ENCODE measurements around the gene ANXA2R.

Gene ANXA2R

GRCh38 chr5:43007911-43008362, 32.2 kb downstream of the ANXA2R start:
- Mint-ChIP-seq H3K4me3 (peak overlapping the region; percentile 80), H3K27me3 (ENCODE audit: low read depth) (no peaks in the 10 kb centered on the region), H3K9me3 (no peaks in the 10 kb centered on the region), H3K4me1 (ENCODE audit: low read depth) (peaks cover 34% of the 10 kb centered on the region), H3K36me3 (ENCODE audit: low read depth) (peaks cover 1% of the 10 kb centered on the region), H3K27ac (peak overlapping the region; percentile 99)
- peak; percentile 81 for DNase-seq (ENCODE audit: low spot score)

- H3K27me3 Mint-ChIP-seq (ENCODE audit: low read depth): no peaks in the 10 kb centered on the region
- peaks cover 34% of the 10 kb centered on the region for H3K4me1 Mint-ChIP-seq (ENCODE audit: low read depth)
- H3K27ac Mint-ChIP-seq: peak overlapping the region; percentile 99
- H3K9me3 Mint-ChIP-seq: no peaks in the 10 kb centered on the region
- no peaks in the 10 kb centered on the region for H3K36me3 Mint-ChIP-seq (ENCODE audit: low read depth)
- peak; percentile 81 for DNase-seq (ENCODE audit: low spot score)
- peak overlapping the region; percentile 80 for H3K4me3 Mint-ChIP-seq
Measured at GRCh38 chr5:43007246-43007910, 32.7 kb downstream of the ANXA2R start.

DNA sequence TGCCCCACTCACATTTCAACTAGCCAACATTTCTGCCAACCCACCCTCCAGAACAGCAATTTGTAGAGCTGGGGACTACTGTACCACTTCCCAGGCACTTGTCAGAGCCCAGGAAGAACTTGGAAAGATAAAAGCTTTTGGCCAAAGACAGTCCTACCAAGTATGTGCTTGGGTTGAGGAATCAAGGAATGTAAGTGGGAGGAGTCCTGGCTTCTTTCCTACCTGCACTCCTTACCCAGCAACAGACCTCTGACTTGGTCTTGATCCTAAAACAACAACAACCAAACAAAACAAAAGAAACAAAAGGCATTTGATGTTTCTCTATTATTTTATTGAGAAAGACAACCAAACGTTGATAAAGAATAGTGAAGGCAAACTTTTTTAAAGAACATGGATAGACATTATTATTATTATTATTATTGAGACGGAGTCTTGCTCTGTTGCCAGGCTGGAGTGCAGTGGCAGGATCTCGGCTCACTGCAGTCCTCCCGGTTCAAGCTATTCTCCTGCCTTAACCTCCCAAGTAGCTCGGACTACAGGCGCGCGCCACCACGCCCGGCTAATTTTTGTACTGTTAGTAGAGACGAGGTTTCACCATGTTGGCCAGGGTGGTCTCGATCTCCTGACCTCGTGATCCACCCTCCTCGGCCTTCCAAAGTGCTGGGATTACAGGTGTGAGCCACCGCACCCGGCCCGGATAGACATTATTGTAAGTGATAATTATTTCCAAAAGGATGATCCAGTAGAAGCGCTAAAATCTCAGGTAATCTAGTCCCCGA, 33.5 kb downstream of the ANXA2R start:
- Mint-ChIP-seq H3K36me3 (ENCODE audit: low read depth) (no peaks in the 10 kb centered on the region), H3K4me1 (ENCODE audit: low read depth) (peaks cover 36% of the 10 kb centered on the region), H3K27me3 (ENCODE audit: low read depth) (no peaks in the 10 kb centered on the region), H3K27ac (peak overlapping the region; percentile 99), H3K9me3 (no peaks in the 10 kb centered on the region), H3K4me3 (peak overlapping the region; percentile 80)
- DNase-seq (ENCODE audit: low spot score): no peak

DNA sequence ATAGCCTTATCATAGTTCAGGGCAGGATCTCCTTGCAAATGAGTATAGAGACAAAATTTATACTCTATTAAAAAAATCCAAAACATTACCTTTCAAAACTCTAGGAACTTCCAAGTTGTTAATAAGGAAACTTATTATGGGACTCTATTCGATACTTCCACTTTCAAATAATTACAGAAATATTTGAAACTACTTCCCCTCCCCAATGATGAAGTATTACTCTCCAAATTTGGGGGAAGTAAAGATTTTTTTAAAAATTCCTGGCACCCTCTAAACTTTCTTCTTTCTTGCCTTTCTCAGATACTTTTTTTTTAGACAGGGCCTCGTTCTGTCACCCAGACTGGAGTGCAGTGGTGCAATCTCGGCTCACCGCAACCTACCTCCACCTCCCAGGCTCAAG, 35.1 kb downstream of the ANXA2R start:
- Mint-ChIP-seq H3K27me3 (ENCODE audit: low read depth) (peaks cover 7% of the 10 kb centered on the region), H3K36me3 (ENCODE audit: low read depth) (peaks cover 3% of the 10 kb centered on the region), H3K4me3 (no peak overlapping the region), H3K9me3 (no peaks in the 10 kb centered on the region), H3K27ac (no peak overlapping the region), H3K4me1 (ENCODE audit: low read depth) (peaks cover 30% of the 10 kb centered on the region)
- no peak for DNase-seq (ENCODE audit: low spot score)

- Mint-ChIP-seq H3K27ac (no peak overlapping the region), H3K27me3 (ENCODE audit: low read depth) (peaks cover 7% of the 10 kb centered on the region), H3K36me3 (ENCODE audit: low read depth) (peaks cover 3% of the 10 kb centered on the region), H3K4me1 (ENCODE audit: low read depth) (peaks cover 11% of the 10 kb centered on the region), H3K9me3 (no peaks in the 10 kb centered on the region), H3K4me3 (no peak overlapping the region)
- DNase-seq (ENCODE audit: low spot score): no peak
Measured at GRCh38 chr5:43001748-43002147, 38.4 kb downstream of the ANXA2R start.

- Mint-ChIP-seq H3K4me1 (ENCODE audit: low read depth) (peaks cover 13% of the 10 kb centered on the region), H3K27ac (no peak overlapping the region), H3K36me3 (ENCODE audit: low read depth) (peaks cover 3% of the 10 kb centered on the region), H3K9me3 (no peaks in the 10 kb centered on the region), H3K4me3 (no peak overlapping the region), H3K27me3 (ENCODE audit: low read depth) (peaks cover 7% of the 10 kb centered on the region)
- DNase-seq (ENCODE audit: low spot score): no peak
Measured at GRCh38 chr5:43000914-43001313, 39.2 kb downstream of the ANXA2R start.

DNA sequence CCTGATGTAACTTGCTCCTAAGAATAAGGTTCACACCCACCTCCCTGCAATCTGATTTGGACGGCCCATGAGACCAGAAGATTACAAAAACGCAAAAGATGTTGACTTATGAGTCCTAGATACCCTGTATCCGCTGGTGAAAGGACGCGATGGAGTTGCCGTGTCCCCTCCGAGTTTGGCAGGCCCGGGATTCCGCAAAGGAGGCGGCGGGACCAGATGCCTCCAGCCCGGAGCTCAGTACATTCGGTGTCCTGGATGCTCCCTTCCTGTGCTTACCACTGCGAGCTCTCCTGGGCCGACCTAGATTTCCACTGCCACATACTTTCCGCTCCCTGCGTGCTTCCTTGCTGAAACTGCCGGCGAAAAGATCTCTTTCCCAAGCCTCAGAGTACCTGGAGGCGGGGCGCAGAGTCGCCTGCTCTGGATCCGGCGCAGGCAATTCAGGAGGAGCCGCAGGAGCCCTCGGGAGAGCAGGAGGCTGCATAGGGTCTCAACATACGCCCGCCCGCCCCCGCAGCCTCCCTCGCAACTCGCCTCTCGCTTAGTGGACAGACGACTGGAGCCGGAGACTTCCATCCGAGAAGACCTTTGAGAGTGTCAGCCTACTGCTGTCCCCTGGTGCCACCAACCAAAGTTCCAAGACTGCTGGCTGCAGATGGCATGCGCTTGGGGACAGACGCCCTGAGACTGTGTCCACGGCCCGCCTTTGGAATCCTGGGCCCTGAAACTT, 39.8 kb downstream of the ANXA2R start:
- Mint-ChIP-seq H3K36me3 (ENCODE audit: low read depth) (peaks cover 3% of the 10 kb centered on the region), H3K4me3 (no peak overlapping the region), H3K27ac (no peak overlapping the region), H3K4me1 (ENCODE audit: low read depth) (peaks cover 13% of the 10 kb centered on the region), H3K9me3 (no peaks in the 10 kb centered on the region), H3K27me3 (ENCODE audit: low read depth) (peaks cover 7% of the 10 kb centered on the region)
- no peak for DNase-seq (ENCODE audit: low spot score)

DNA sequence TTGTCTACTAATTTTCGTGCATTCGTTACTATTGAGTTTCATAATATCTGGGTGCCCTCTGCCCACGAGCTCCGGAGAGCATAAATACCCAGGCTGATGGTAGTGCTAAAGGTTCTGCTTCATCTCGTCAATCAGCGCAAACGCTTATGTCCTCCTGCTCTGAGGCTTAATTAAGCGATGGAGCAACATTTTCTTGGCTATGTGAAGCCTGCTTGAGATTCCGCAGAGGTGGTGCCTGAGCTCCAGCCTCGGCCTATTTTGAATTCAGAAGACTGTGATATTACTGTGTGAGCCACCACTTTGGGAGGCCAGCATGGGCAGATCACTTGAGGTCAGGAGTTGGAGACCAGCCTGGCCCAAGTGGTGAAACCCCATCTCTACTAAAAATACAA, 44.8 kb downstream of the ANXA2R start:
- peaks cover 21% of the 10 kb centered on the region for H3K4me1 Mint-ChIP-seq (ENCODE audit: low read depth)
- no peak for DNase-seq (ENCODE audit: low spot score)
- no peaks in the 10 kb centered on the region for H3K27me3 Mint-ChIP-seq (ENCODE audit: low read depth)
- no peaks in the 10 kb centered on the region for H3K9me3 Mint-ChIP-seq
- peaks cover 9% of the 10 kb centered on the region for H3K36me3 Mint-ChIP-seq (ENCODE audit: low read depth)
- peak overlapping the region; percentile 98 for H3K27ac Mint-ChIP-seq
- H3K4me3 Mint-ChIP-seq: peak overlapping the region; percentile 95

DNA sequence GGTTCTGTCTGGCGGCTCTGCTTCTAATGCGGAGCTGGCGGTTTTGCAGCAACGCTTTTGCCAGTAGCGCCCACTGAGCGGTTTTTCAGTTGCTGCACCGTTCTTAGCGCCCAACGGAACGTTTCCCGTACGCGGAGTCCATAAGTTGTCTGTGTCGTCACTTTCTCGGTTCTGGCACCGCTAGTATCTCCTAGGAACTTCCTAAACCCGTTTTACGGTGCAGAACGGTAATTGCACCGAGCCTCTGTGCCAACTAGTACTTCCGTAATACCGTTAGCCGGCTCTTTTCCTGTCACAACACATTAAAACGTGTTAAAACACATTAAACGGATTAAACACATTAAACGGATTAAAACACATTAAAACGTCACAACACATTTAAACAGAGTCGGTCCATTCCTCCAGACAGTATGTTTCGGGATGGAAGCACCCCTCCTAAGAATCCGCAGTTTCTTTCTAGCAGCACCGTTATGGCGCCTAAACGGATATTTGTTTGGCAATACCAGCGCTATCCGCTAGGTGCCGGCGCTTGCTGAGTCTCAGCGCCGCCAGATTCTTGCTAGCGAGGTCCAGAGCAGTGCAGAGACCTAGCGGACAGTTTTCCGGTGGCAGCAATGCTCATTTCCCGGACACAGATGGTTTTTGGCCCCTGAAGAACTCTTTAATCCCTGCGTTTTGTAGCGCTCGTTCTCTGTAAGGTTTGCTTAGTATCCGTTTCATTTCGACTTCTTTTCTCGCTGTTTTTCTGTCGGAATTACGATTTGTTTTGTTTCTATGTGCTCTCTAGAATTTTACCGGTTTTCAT, 45.4 kb downstream of the ANXA2R start:
- peak; percentile 88 for DNase-seq (ENCODE audit: low spot score)
- Mint-ChIP-seq H3K36me3 (ENCODE audit: low read depth) (peaks cover 10% of the 10 kb centered on the region), H3K4me3 (peak overlapping the region; percentile 95), H3K27me3 (ENCODE audit: low read depth) (no peaks in the 10 kb centered on the region), H3K4me1 (ENCODE audit: low read depth) (peaks cover 25% of the 10 kb centered on the region), H3K9me3 (no peaks in the 10 kb centered on the region), H3K27ac (peak overlapping the region; percentile 98)

DNA sequence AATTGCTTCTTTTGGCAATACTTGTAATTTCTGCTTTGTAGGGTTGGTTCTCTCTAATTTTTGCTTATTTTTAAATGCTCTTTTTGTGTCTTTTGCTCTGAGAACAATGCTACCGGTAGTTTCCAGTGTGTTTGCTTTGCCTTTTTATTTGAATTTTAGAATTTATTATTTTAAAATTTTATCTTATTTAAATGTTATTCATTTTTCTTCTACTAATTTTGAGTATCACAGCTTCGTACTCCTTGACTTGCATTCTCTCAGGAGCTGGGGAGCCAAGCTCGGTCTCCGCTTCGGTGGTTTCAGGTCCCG, 45.9 kb downstream of the ANXA2R start:
- H3K36me3 Mint-ChIP-seq (ENCODE audit: low read depth): peaks cover 13% of the 10 kb centered on the region
- no peak for DNase-seq (ENCODE audit: low spot score)
- H3K27ac Mint-ChIP-seq: peak overlapping the region; percentile 98
- peaks cover 29% of the 10 kb centered on the region for H3K4me1 Mint-ChIP-seq (ENCODE audit: low read depth)
- no peaks in the 10 kb centered on the region for H3K9me3 Mint-ChIP-seq
- H3K4me3 Mint-ChIP-seq: peak overlapping the region; percentile 95
- no peaks in the 10 kb centered on the region for H3K27me3 Mint-ChIP-seq (ENCODE audit: low read depth)

GRCh38 chr5:42993516-42994245, 46.4 kb downstream of the ANXA2R start:
- Mint-ChIP-seq H3K36me3 (ENCODE audit: low read depth) (peaks cover 16% of the 10 kb centered on the region), H3K27ac (peak overlapping the region; percentile 98), H3K4me1 (ENCODE audit: low read depth) (peaks cover 30% of the 10 kb centered on the region), H3K27me3 (ENCODE audit: low read depth) (no peaks in the 10 kb centered on the region), H3K9me3 (peaks cover 3% of the 10 kb centered on the region), H3K4me3 (peak overlapping the region; percentile 95)
- DNase-seq (ENCODE audit: low spot score): peak; percentile 53

GRCh38 chr5:42992088-42992879, 47.8 kb downstream of the ANXA2R start:
- H3K4me3 Mint-ChIP-seq: peak overlapping the region; percentile 95
- H3K9me3 Mint-ChIP-seq: peaks cover 8% of the 10 kb centered on the region
- peaks cover 26% of the 10 kb centered on the region for H3K36me3 Mint-ChIP-seq (ENCODE audit: low read depth)
- H3K4me1 Mint-ChIP-seq (ENCODE audit: low read depth): peaks cover 36% of the 10 kb centered on the region
- peak overlapping the region; percentile 98 for H3K27ac Mint-ChIP-seq
- peak; percentile 84 for DNase-seq (ENCODE audit: low spot score)
- no peaks in the 10 kb centered on the region for H3K27me3 Mint-ChIP-seq (ENCODE audit: low read depth)

Data from T-helper 2 cell treated with Interferon-gamma antibody and Interleukin-4, amounts not matched to agents 5 μg/mL and 100 μg/mL, for 36 hours (primary cell).